MM.1S (cell line): ENCODE measurements around the gene AHRR.

ENCODE experiments used
- DNase-seq: peaks from one replicate; pipeline ENCODE4 v3.0.0-alpha.2; 2015
- H2AFZ ChIP-seq: fragments of 300-600 bp; sonication (generic); 2 replicates; pipeline ENCODE4 v1.6.0; 2016; ENCODE audit warnings: antibody characterized with exemption, low read length
- H3F3A ChIP-seq: fragments of 300-600 bp; sonication (generic); 2 replicates; pipeline ENCODE4 v1.6.1; 2016; ENCODE audit warnings: mild to moderate bottlenecking, antibody characterized with exemption, low read length, moderate library complexity, mixed read lengths; ENCODE audit not compliant: insufficient read depth
- H3K27ac ChIP-seq: fragments of 300-600 bp; sonication (generic); 2 replicates; pipeline ENCODE4 v1.5.1; 2016; ENCODE audit warnings: mild to moderate bottlenecking, low read length
- H3K27me3 ChIP-seq: fragments of 300-600 bp; sonication (generic); replicated peaks from 2 replicates; pipeline ENCODE4 v1.6.0; 2016; ENCODE audit warnings: low read length; ENCODE audit not compliant: insufficient read depth
- H3K36me3 ChIP-seq: fragments of 300-600 bp; sonication (generic); replicated peaks from 2 replicates; pipeline ENCODE4 v1.6.1; 2016; ENCODE audit warnings: mild to moderate bottlenecking, low read length, mixed read lengths; ENCODE audit not compliant: insufficient read depth
- H3K4me1 ChIP-seq: fragments of 300-600 bp; sonication (generic); 2 replicates; pipeline ENCODE4 v1.6.1; 2016; ENCODE audit warnings: low read length, mixed read lengths
- H3K4me2 ChIP-seq: fragments of 300-600 bp; sonication (generic); 2 replicates; pipeline ENCODE4 v1.6.0; 2016; ENCODE audit warnings: low read depth, low read length
- H3K4me3 ChIP-seq: fragments of 300-600 bp; sonication (generic); 2 replicates; pipeline ENCODE4 v1.5.1; 2016; ENCODE audit warnings: low read length, mixed read lengths
- H3K79me2 ChIP-seq: fragments of 300-600 bp; sonication (generic); 2 replicates; pipeline ENCODE4 v1.6.1; 2016; ENCODE audit warnings: mixed run types, low read length, mixed read lengths
- H3K9ac ChIP-seq: fragments of 300-600 bp; sonication (generic); 2 replicates; pipeline ENCODE4 v1.6.1; 2016; ENCODE audit warnings: low read length, mixed read lengths
- H3K9me2 ChIP-seq: fragments of 300-600 bp; sonication (generic); replicated peaks from 2 replicates; pipeline ENCODE4 v1.6.1; 2016; ENCODE audit warnings: mild to moderate bottlenecking, low read length, mixed read lengths; ENCODE audit not compliant: insufficient read depth
- H3K9me3 ChIP-seq: fragments of 300-600 bp; sonication (generic); replicated peaks from 2 replicates; pipeline ENCODE4 v1.6.1; 2016; ENCODE audit warnings: mild to moderate bottlenecking, low read length, mixed read lengths; ENCODE audit not compliant: insufficient read depth
- H4K20me1 ChIP-seq: fragments of 300-600 bp; sonication (generic); 2 replicates; pipeline ENCODE4 v1.6.1; 2016; ENCODE audit warnings: mild to moderate bottlenecking, low read length, moderate library complexity, mixed read lengths; ENCODE audit not compliant: insufficient read depth
- EZH2 ChIP-seq: fragments of 300-600 bp; sonication (generic); optimal IDR thresholded peaks from 2 replicates; pipeline ENCODE3; 2017; ENCODE audit warnings: low read depth, mild to moderate bottlenecking, antibody characterized with exemption, low read length, mixed read lengths
- EZH2phosphoT487 ChIP-seq: fragments of 300-600 bp; sonication (generic); IDR thresholded peaks from 2 replicates; pipeline ENCODE4 v1.6.1; 2018; ENCODE audit warnings: antibody characterized with exemption, low read length
- TF ChIP-seq, protein P1 (sequence below): fragments of 300-600 bp; sonication (generic); IDR thresholded peaks from 2 replicates; pipeline ENCODE4 v1.5.1; 2016; ENCODE audit warnings: antibody characterized with exemption, low read length, mixed read lengths

AHRR gene

DNA sequence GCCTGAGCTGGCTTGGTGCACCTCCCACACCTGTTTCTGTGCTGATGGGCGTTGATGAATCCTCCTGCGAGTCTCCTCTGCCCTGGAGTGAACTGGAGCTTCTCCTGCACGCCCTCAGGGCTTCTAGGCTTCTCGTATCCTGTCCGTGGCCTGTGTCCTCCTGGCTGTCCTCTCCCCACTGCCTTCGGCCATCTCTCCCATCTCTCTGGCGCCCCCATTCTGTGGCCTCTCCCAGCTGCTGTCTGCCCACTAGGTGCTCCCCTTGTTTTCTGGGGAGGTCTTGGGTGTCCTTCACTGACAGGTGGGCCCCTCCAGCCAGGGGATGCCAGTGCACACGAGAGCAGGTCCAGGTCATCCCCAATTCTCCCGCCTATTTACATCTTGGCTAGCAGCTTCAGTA is 28.8 kb downstream of the AHRR start:
- Histone ChIP-seq H3K27me3 (peaks cover 5% of the 10 kb centered on the region; the same call in 1 of the 2 replicates), H3K4me1 (no peaks in the 10 kb centered on the region), H3K79me2 (no peaks in the 10 kb centered on the region), H3K27ac (no peak overlapping the region), H3F3A (no peaks in the 10 kb centered on the region), H2AFZ (no peak overlapping the region), H3K4me2 (no peak overlapping the region), H3K9me3 (no peaks in the 10 kb centered on the region), H3K9ac (no peak overlapping the region), H4K20me1 (no peaks in the 10 kb centered on the region), H3K4me3 (no peak overlapping the region), H3K36me3 (no peaks in the 10 kb centered on the region), H3K9me2 (no peaks in the 10 kb centered on the region)
- no peak for TF ChIP-seq EZH2phosphoT487
- TF ChIP-seq, protein P1, sequence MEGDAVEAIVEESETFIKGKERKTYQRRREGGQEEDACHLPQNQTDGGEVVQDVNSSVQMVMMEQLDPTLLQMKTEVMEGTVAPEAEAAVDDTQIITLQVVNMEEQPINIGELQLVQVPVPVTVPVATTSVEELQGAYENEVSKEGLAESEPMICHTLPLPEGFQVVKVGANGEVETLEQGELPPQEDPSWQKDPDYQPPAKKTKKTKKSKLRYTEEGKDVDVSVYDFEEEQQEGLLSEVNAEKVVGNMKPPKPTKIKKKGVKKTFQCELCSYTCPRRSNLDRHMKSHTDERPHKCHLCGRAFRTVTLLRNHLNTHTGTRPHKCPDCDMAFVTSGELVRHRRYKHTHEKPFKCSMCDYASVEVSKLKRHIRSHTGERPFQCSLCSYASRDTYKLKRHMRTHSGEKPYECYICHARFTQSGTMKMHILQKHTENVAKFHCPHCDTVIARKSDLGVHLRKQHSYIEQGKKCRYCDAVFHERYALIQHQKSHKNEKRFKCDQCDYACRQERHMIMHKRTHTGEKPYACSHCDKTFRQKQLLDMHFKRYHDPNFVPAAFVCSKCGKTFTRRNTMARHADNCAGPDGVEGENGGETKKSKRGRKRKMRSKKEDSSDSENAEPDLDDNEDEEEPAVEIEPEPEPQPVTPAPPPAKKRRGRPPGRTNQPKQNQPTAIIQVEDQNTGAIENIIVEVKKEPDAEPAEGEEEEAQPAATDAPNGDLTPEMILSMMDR: 0 out of 2 replicates have a peak, but pooled peaks have one; percentile 8
- DNase-seq: no peak

DNA sequence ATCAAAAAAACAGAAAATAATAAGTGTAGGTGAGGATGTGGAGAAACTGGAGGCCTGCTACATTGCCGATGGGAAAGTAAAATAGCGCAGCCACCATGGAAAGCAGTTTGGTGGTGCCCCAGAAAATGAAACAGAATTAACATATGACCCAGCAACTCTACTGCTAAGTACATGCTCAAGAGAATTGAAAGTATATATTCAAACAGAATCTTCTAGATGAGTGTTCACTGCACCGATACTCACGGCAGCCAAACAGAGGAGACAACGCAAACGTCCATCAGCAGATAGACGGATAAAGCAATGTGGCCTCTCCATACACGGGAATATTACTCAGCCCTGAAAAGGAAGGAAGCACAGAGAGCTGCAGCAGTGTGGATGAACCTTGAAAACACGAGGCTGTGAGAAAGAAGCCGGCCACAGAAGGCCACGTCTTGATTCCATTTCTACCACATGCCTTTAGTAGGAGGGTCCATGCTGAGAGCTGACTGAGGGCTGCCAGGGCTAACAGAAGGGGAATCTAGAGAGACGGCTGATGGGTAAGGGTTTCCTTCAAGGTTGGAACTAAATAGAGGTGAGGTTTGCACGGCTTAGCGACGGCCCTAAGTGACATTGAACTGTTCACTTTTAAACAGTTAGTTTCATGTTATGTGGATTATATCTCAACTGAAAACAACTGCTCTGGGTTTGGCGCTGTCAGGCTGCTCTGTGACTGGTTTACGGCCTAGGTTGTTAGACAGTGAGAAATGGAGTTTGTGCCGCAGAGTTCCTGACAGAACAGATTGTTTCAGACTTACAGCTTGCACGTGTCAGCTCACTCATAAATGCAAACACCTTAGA is 29.8 kb downstream of the AHRR start:
- H2AFZ ChIP-seq: no peak overlapping the region
- H3K79me2 ChIP-seq: no peaks in the 10 kb centered on the region
- no peak for DNase-seq
- no peaks in the 10 kb centered on the region for H3K36me3 ChIP-seq
- H3K9ac ChIP-seq: no peak overlapping the region
- no peak overlapping the region for H3K4me3 ChIP-seq
- TF ChIP-seq, protein P1: no peak
- TF ChIP-seq EZH2phosphoT487: no peak
- TF ChIP-seq EZH2: no peak
- peaks cover 5% of the 10 kb centered on the region; the same call in 1 of the 2 replicates for H3K27me3 ChIP-seq
- no peaks in the 10 kb centered on the region for H3K4me1 ChIP-seq
- H3K9me2 ChIP-seq: no peaks in the 10 kb centered on the region
- no peak overlapping the region for H3K27ac ChIP-seq
- no peaks in the 10 kb centered on the region for H3K9me3 ChIP-seq
- H3F3A ChIP-seq: no peaks in the 10 kb centered on the region
- no peak overlapping the region for H3K4me2 ChIP-seq
- no peaks in the 10 kb centered on the region for H4K20me1 ChIP-seq

DNA sequence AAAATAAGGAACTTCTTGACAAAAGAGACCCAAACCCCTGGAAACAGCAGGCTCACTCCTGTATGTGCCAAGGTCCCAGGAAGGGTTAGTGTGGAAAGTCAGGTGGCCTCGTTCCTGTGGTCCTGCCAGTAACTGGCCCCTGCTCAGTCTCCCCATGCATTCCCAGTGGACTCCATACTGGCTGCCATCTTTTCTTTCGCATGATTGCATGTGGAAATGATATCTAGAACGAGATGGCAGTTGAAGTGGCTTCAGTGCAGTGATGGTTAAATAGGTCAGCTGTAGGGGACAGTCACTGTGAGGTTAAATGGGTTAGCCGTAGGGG is 30.4 kb downstream of the AHRR start:
- no peak overlapping the region for H3K4me2 ChIP-seq
- H3K9me2 ChIP-seq: no peaks in the 10 kb centered on the region
- DNase-seq: no peak
- TF ChIP-seq EZH2 (no peak), EZH2phosphoT487 (no peak)
- TF ChIP-seq, protein P1: no peak
- H3K36me3 ChIP-seq: no peaks in the 10 kb centered on the region
- H3K79me2 ChIP-seq: no peaks in the 10 kb centered on the region
- H3K9ac ChIP-seq: no peak overlapping the region
- peaks cover 5% of the 10 kb centered on the region; the same call in 1 of the 2 replicates for H3K27me3 ChIP-seq
- no peaks in the 10 kb centered on the region for H3K9me3 ChIP-seq
- no peak overlapping the region for H3K27ac ChIP-seq
- no peaks in the 10 kb centered on the region for H3F3A ChIP-seq
- no peaks in the 10 kb centered on the region for H4K20me1 ChIP-seq
- H2AFZ ChIP-seq: no peak overlapping the region
- H3K4me3 ChIP-seq: no peak overlapping the region
- no peaks in the 10 kb centered on the region for H3K4me1 ChIP-seq
